Measurements from ENCODE around the gene ST3GAL5. TPM values are rescaled to one million over a fixed set of nuclear protein-coding genes. Genes with fewer than 3 reads are reported as not detected.

ST3GAL5 gene
- total RNA-seq, 4 donors from 2014 or later, result 3.0 to 20.2 (median 13.6) TPM

DNA sequence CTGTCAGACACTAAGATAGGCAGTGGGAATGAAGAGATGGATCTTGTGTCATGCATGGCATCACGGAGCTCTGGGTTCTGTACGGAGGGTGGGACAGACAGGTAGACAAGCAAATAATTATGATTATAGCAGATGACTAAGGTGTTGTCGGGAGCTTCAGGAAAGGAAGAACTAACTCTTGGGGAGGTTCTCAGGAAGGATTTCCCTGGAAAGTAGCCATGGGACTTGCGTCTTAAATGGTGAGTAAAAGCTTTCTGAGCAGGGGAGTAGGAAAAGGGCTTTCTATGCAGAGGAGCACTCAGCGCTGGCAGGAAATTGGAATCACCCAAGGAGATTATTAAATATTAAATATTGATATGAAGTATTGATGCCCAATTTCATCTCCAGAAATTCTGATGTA, 99.5 kb downstream of the ST3GAL5 start:
- no peak for TF ChIP-seq CTCF (IDR thresholded peaks at IDR 0.05)
- TF ChIP-seq EP300 (IDR thresholded peaks at IDR 0.05; ENCODE audit: low read depth), result no peak
- no peak for TF ChIP-seq POLR2A (IDR thresholded peaks at IDR 0.05)
- no peak for TF ChIP-seq POLR2AphosphoS5 (IDR thresholded peaks at IDR 0.05)
- Histone ChIP-seq H3K27ac (no peak overlapping the region), H3K9me3 (no peaks in the 10 kb centered on the region), H3K27me3 (no peaks in the 10 kb centered on the region), H3K36me3 (no peaks in the 10 kb centered on the region), H3K4me3 (no peak overlapping the region), H3K4me1 (peaks cover 7 to 27% (median 14%) of the 10 kb centered on the region in 4 donors)
- 88 to 90% methylated on average over 3 to 5 of the region's 5 CpGs for WGBS, 2 donors (ENCODE audit: low coverage in 1 of 2)
- in situ Hi-C loops (cut with MboI; ENCODE audit: low pct_ligation_motif_present in 1 of 4, low pct_unique_long_range_greater_than_20kb in 1 of 4, low sequenced_read_pairs in 3 of 4) (no loop called here), intact Hi-C loops (cut with DNase I; ENCODE audit: low total_unique reads) (no loop called here)
- no peak for DNase-seq

DNA sequence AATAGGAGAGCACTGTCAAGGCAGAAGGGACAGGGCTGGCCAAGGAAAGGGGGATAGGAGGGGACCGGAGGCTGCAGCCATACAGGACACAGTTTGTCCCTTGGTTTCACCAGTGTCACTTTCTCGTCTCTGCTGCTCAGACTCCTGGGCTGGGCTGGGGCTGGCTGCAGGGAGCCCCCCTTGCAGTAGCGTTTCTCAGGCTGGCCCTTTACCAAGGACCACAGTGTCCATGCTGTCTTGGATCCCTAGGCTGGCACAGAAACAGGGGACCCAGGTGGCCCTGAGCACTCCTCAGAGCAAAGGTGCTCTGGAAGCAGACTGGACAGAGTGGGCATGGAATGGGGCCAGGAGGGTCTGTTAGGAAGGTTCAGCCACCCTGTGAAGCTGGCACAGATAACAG, 100.2 kb downstream of the ST3GAL5 start:
- H3K9me3 ChIP-seq, result no peaks in the 10 kb centered on the region
- H3K36me3 ChIP-seq, result no peaks in the 10 kb centered on the region
- no peak for DNase-seq
- no peak overlapping the region for H3K27ac ChIP-seq
- no peak overlapping the region for H3K4me3 ChIP-seq
- H3K4me1 ChIP-seq, result peaks cover 7 to 26% (median 14%) of the 10 kb centered on the region in 4 donors
- in situ Hi-C loops (cut with MboI; ENCODE audit: low pct_ligation_motif_present in 1 of 4, low pct_unique_long_range_greater_than_20kb in 1 of 4, low sequenced_read_pairs in 3 of 4) (no loop called here), intact Hi-C loops (cut with DNase I; ENCODE audit: low total_unique reads) (no loop called here)
- no peaks in the 10 kb centered on the region for H3K27me3 ChIP-seq
- no peak for TF ChIP-seq POLR2AphosphoS5 (IDR thresholded peaks at IDR 0.05)
- no peak for TF ChIP-seq POLR2A (IDR thresholded peaks at IDR 0.05)
- no peak for TF ChIP-seq CTCF (IDR thresholded peaks at IDR 0.05)
- no peak for TF ChIP-seq EP300 (IDR thresholded peaks at IDR 0.05; ENCODE audit: low read depth)
- WGBS, 2 donors (ENCODE audit: low coverage in 1 of 2), result 87% methylated on average over 3 of the region's 3 CpGs; no CpG with 5 or more reads in 1 of the 2 donors

GRCh38 chr2:85787981-85788340, 100.8 kb downstream of the ST3GAL5 start:
- DNase-seq, result no peak
- TF ChIP-seq POLR2AphosphoS5 (IDR thresholded peaks at IDR 0.05), result no peak
- no peak for TF ChIP-seq POLR2A (IDR thresholded peaks at IDR 0.05)
- TF ChIP-seq CTCF (IDR thresholded peaks at IDR 0.05), result no peak
- TF ChIP-seq EP300 (IDR thresholded peaks at IDR 0.05; ENCODE audit: low read depth), result no peak
- Histone ChIP-seq H3K4me3 (no peak overlapping the region), H3K27me3 (no peaks in the 10 kb centered on the region), H3K27ac (no peak overlapping the region), H3K4me1 (peaks cover 6 to 21% (median 12%) of the 10 kb centered on the region in 4 donors), H3K9me3 (no peaks in the 10 kb centered on the region), H3K36me3 (no peaks in the 10 kb centered on the region)
- in situ Hi-C loops (cut with MboI; ENCODE audit: low pct_ligation_motif_present in 1 of 4, low pct_unique_long_range_greater_than_20kb in 1 of 4, low sequenced_read_pairs in 3 of 4) (no loop called here), intact Hi-C loops (cut with DNase I; ENCODE audit: low total_unique reads) (no loop called here)
- 90% methylated on average over 6 of the region's 6 CpGs; no CpG with 5 or more reads in 1 of the 2 donors for WGBS, 2 donors (ENCODE audit: low coverage in 1 of 2)

GRCh38 chr2:85787282-85787980, 101.4 kb downstream of the ST3GAL5 start:
- intact Hi-C loops (cut with DNase I; ENCODE audit: low total_unique reads), result no loop called here
- DNase-seq, result no peak
- WGBS, 2 donors (ENCODE audit: low coverage in 1 of 2), result 78% methylated on average over 8 of the region's 8 CpGs; no CpG with 5 or more reads in 1 of the 2 donors
- in situ Hi-C loops (cut with MboI; ENCODE audit: low pct_ligation_motif_present in 1 of 4, low pct_unique_long_range_greater_than_20kb in 1 of 4, low sequenced_read_pairs in 3 of 4), result no loop called here
- Histone ChIP-seq H3K4me3 (no peak overlapping the region), H3K9me3 (no peaks in the 10 kb centered on the region), H3K27ac (no peak overlapping the region), H3K27me3 (no peaks in the 10 kb centered on the region), H3K36me3 (no peaks in the 10 kb centered on the region), H3K4me1 (peaks cover 4 to 16% (median 9%) of the 10 kb centered on the region in 4 donors)
- no peak for TF ChIP-seq POLR2AphosphoS5 (IDR thresholded peaks at IDR 0.05)
- no peak for TF ChIP-seq CTCF (IDR thresholded peaks at IDR 0.05)
- no peak for TF ChIP-seq EP300 (IDR thresholded peaks at IDR 0.05; ENCODE audit: low read depth)

Small RNA genes within 50 kb of the gene (small RNA-seq; reads per million reads assigned to genes)
- gene RN7SKP83, result 0 reads per million in 4 donors

Other genes with a start within 250 kb of the ST3GAL5 start
- not detected for gene SFTPB, start 220.8 kb downstream of the ST3GAL5 start, total RNA-seq
- 10 to 100 TPM in 1 of 4 donors, 1 to 10 TPM in 1, not detected in 2; 5.2 to 11.7 TPM for gene GNLY, start 194.6 kb downstream of the ST3GAL5 start, total RNA-seq
- 10 to 100 TPM in 3 of 4 donors, 1 to 10 TPM in 1; 7.4 to 32.6 (median 14.4) TPM for gene ATOH8, start 135.0 kb downstream of the ST3GAL5 start, total RNA-seq
- gene POLR1A, start 216.9 kb upstream of the ST3GAL5 start, total RNA-seq, result 10 to 100 TPM; 11.1 to 17.6 (median 13.3) TPM
- gene PTCD3, start 217.2 kb upstream of the ST3GAL5 start, total RNA-seq, result 100 to 1,000 TPM in 1 of 4 donors, 10 to 100 TPM in 3; 67.7 to 189 (median 83.0) TPM